ENCODE data around the gene CTSZ. TPM values are rescaled to one million over a fixed set of nuclear protein-coding genes. Genes with fewer than 3 reads are reported as not detected.

CTSZ gene
- polyA plus RNA-seq (2012; ENCODE audit: low read depth, missing spikeins): 190 TPM

DNA sequence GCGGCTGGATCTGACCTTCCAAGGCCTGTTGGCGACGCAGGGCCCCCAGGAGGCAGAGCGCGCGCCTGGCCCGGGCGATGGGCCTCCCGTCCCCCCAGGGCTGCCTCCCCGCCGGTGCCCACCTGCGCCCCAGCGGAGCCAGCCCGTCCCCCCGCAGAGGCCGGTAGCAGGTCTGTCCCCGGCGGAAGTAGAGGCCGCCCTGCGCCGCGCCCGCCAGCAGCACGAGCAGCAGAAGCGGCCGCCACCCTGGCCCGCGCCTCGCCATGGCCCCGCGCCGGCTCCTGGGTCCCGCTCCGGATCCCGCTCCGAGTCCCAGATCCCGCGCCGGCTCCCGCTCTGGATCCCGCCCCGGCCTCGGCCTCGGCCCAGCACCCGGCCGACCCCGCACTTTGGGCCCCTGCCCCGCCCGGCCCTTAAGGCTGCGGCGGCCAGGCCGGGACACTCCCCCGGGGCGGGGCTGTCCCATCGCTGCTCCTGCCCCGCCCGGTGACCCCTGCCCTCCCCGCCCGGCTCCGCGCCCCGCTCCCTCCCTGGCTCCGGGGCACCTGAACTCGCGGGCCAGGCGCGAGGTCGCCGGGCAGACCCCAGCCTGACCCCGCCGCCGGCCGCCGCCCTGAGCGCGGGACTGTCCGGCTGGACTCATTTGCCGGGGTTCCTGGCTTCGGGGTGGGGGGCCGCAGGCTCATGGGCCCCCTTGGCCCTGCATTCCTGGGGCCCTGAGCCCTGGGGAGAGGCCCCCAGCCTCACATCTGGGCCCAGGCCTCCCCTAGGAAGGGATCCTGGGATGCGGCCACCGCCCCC is at the start of gene CTSZ:
CTSZ (minus strand) TSS at position 391 of the 801 bp plus-strand sequence; CDS start at position 265, 126 bp downstream.
- TF ChIP-seq SPI1 (IDR thresholded peaks at IDR 0.05; ENCODE audit: low read depth, low read length) (no peak), PAX5 (IDR thresholded peaks at IDR 0.05; ENCODE audit: insufficient read depth, low read length, severe bottlenecking) (no peak), POLR2A (IDR thresholded peaks at IDR 0.05; ENCODE audit: low read depth, low read length) (peak; percentile 62), POLR2AphosphoS5 (IDR thresholded peaks at IDR 0.05; ENCODE audit: low read depth, low read length) (peak; percentile 74), POU2F2 (IDR thresholded peaks at IDR 0.05; ENCODE audit: low read depth, low read length) (peak; percentile 47), TAF1 (IDR thresholded peaks at IDR 0.05; ENCODE audit: low read depth, low read length) (no peak; the same call in 1 of the 2 replicates)
- DNase-seq (ENCODE audit: insufficient read length, low spot score): peak; percentile 61
- peak; percentile 40 for FAIRE-seq

DNA sequence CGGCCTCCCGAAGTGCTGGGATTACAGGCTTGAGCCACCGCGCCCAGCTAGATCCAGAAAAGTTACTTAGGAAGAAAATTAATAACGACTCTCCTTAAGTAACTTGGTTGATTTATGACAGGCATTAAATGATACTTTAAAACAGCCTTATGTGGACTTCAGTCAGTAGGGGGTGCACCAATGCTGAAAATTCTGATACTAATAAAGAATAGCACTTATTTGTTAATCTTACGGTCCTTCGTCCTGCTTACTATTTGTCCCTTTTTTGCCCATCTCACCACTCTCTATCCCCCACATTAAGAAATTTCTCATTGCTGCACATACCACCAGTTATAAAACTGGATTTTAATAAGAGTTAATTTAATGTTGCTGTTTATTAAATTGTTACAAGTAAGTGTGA is 48.2 kb upstream of the CTSZ start:
- DNase-seq (ENCODE audit: insufficient read length, low spot score) (no peak), FAIRE-seq (no peak)
- TF ChIP-seq POLR2AphosphoS5 (IDR thresholded peaks at IDR 0.05; ENCODE audit: low read depth, low read length) (no peak), POLR2A (IDR thresholded peaks at IDR 0.05; ENCODE audit: low read depth, low read length) (no peak), TAF1 (IDR thresholded peaks at IDR 0.05; ENCODE audit: low read depth, low read length) (no peak), PAX5 (IDR thresholded peaks at IDR 0.05; ENCODE audit: insufficient read depth, low read length, severe bottlenecking) (no peak), SPI1 (IDR thresholded peaks at IDR 0.05; ENCODE audit: low read depth, low read length) (no peak), POU2F2 (IDR thresholded peaks at IDR 0.05; ENCODE audit: low read depth, low read length) (no peak)

DNA sequence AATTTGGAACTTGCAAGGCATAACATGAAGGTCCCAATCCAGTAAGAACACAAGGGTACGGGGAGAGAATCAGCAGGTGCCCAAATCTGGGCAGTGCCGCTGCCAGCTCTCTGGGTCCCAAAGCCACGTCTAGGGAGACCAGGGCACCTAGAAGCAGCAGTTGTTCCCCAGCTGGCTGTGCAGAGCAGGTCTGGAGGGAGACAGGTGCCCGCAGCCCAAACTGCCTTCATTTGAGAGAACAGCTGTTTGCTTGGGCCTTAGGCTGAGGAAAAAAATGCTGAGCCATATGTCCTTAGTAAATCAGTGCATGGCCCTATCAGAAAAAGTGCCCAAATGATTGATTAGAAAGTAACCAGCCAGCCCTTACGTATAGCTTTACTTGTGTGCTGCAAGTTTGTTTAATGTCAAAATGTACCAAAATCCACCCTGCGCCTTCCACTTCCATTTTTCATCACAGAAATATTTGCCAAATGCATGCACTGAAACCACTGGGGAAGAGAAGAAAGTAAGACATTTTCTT is 44.7 kb upstream of the CTSZ start:
- no peak for TF ChIP-seq POU2F2 (IDR thresholded peaks at IDR 0.05; ENCODE audit: low read depth, low read length)
- TF ChIP-seq POLR2A (IDR thresholded peaks at IDR 0.05; ENCODE audit: low read depth, low read length): no peak
- TF ChIP-seq POLR2AphosphoS5 (IDR thresholded peaks at IDR 0.05; ENCODE audit: low read depth, low read length): no peak
- TF ChIP-seq TAF1 (IDR thresholded peaks at IDR 0.05; ENCODE audit: low read depth, low read length): no peak
- no peak for TF ChIP-seq PAX5 (IDR thresholded peaks at IDR 0.05; ENCODE audit: insufficient read depth, low read length, severe bottlenecking)
- no peak for TF ChIP-seq SPI1 (IDR thresholded peaks at IDR 0.05; ENCODE audit: low read depth, low read length)
- no peak for FAIRE-seq
- DNase-seq (ENCODE audit: insufficient read length, low spot score): no peak

DNA sequence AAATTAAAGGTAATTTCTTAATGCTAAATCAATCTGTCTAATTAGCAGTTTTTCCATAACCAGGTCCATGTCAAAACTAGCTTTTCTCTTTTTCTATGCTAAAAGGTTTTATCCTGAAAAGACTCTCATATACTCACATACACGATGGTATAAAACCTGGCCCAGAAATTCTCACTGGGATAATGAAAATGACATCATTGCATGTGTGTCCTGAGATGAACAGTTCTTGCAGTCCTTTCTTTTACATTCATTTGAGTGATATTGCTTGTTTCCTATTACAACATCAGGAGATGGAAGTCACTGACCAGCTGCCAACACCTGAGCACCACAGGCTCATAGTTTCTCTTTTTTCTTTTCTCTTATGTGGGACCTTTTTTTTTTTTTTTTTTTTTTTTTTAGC is 43.4 kb upstream of the CTSZ start:
- TF ChIP-seq POU2F2 (IDR thresholded peaks at IDR 0.05; ENCODE audit: low read depth, low read length): no peak
- TF ChIP-seq PAX5 (IDR thresholded peaks at IDR 0.05; ENCODE audit: insufficient read depth, low read length, severe bottlenecking): no peak
- TF ChIP-seq TAF1 (IDR thresholded peaks at IDR 0.05; ENCODE audit: low read depth, low read length): no peak
- no peak for TF ChIP-seq POLR2A (IDR thresholded peaks at IDR 0.05; ENCODE audit: low read depth, low read length)
- no peak for TF ChIP-seq SPI1 (IDR thresholded peaks at IDR 0.05; ENCODE audit: low read depth, low read length)
- no peak for TF ChIP-seq POLR2AphosphoS5 (IDR thresholded peaks at IDR 0.05; ENCODE audit: low read depth, low read length)
- FAIRE-seq (no peak), DNase-seq (ENCODE audit: insufficient read length, low spot score) (no peak)

DNA sequence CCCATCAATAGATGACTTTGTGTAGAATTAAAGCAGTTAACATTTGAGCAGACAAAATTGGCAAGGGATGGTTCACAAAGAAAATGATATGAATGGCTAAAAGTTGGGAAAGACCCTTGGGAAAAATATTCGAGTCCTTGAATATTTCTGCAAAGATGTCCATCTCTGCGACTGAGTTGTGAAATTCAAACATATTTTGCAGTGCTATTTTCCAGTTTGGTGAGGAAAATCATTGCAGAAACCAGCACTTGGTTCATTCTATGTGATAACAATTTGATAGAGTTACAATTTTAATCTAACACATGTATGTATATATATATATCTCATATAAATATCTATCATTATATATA is 41.6 kb upstream of the CTSZ start:
- FAIRE-seq: no peak
- TF ChIP-seq POLR2A (IDR thresholded peaks at IDR 0.05; ENCODE audit: low read depth, low read length): no peak
- TF ChIP-seq TAF1 (IDR thresholded peaks at IDR 0.05; ENCODE audit: low read depth, low read length): no peak
- no peak for TF ChIP-seq SPI1 (IDR thresholded peaks at IDR 0.05; ENCODE audit: low read depth, low read length)
- no peak for TF ChIP-seq POLR2AphosphoS5 (IDR thresholded peaks at IDR 0.05; ENCODE audit: low read depth, low read length)
- no peak for TF ChIP-seq POU2F2 (IDR thresholded peaks at IDR 0.05; ENCODE audit: low read depth, low read length)
- TF ChIP-seq PAX5 (IDR thresholded peaks at IDR 0.05; ENCODE audit: insufficient read depth, low read length, severe bottlenecking): no peak
- no peak for DNase-seq (ENCODE audit: insufficient read length, low spot score)

DNA sequence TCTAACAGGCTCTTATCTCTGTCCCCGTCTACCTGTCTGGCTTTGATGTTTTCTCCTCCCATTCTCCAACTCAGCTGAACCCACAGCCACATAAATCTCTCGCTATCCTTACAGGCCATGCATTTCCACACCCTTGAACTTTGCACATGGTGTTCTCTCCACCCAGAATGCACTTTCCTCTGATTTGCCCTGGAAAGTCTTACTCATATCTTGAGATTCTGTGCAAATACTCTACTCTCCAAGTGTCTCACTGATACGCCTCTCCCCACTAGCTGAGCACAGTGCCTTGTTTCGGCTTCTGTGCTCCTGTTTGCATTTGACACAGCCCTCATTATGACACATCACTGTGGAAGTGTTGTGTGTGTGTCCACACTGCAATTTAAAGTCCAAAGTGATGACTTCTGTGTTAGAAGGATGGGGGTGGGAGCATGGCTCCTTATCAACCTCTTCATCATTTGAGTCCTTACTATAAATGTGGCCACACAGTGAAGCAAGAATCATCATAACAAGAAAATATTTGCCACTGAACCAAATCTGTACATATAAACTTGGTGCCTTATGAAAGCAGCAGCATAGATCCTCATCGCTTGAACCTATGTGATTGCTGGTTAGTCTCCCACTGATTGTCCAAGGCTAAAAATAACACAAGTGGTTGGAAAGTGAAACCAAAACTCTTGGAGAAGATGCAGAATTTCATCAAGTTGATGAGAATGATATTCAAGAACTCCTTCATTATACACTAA is 41.1 kb upstream of the CTSZ start:
- TF ChIP-seq SPI1 (IDR thresholded peaks at IDR 0.05; ENCODE audit: low read depth, low read length): no peak
- no peak for TF ChIP-seq TAF1 (IDR thresholded peaks at IDR 0.05; ENCODE audit: low read depth, low read length)
- TF ChIP-seq PAX5 (IDR thresholded peaks at IDR 0.05; ENCODE audit: insufficient read depth, low read length, severe bottlenecking): no peak
- no peak for TF ChIP-seq POLR2A (IDR thresholded peaks at IDR 0.05; ENCODE audit: low read depth, low read length)
- no peak for TF ChIP-seq POLR2AphosphoS5 (IDR thresholded peaks at IDR 0.05; ENCODE audit: low read depth, low read length)
- TF ChIP-seq POU2F2 (IDR thresholded peaks at IDR 0.05; ENCODE audit: low read depth, low read length): no peak
- FAIRE-seq (no peak), DNase-seq (ENCODE audit: insufficient read length, low spot score) (no peak)

DNA sequence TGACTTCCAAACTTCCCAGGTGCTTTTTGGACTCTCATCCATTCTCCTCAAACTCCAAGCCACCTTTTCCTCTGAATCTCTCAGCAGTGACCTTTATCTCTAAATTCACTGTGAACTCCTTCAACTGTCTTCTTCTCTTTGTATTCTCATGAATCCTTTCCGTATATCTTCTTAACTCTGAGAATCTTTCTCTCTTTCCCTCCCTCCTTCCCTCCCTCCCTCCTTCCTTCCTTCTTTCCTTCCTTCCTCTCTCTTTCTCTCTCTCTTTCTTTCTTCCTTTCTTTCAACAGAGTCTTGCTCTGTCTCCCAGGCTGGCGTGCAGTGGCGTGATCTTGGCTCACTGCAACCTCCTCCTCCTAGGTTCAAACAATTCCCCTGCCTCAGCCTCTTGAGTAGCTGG is 39.8 kb upstream of the CTSZ start:
- no peak for DNase-seq (ENCODE audit: insufficient read length, low spot score)
- TF ChIP-seq POLR2A (IDR thresholded peaks at IDR 0.05; ENCODE audit: low read depth, low read length) (no peak), POLR2AphosphoS5 (IDR thresholded peaks at IDR 0.05; ENCODE audit: low read depth, low read length) (no peak), SPI1 (IDR thresholded peaks at IDR 0.05; ENCODE audit: low read depth, low read length) (no peak), TAF1 (IDR thresholded peaks at IDR 0.05; ENCODE audit: low read depth, low read length) (no peak), PAX5 (IDR thresholded peaks at IDR 0.05; ENCODE audit: insufficient read depth, low read length, severe bottlenecking) (no peak), POU2F2 (IDR thresholded peaks at IDR 0.05; ENCODE audit: low read depth, low read length) (no peak)
- no peak for FAIRE-seq

DNA sequence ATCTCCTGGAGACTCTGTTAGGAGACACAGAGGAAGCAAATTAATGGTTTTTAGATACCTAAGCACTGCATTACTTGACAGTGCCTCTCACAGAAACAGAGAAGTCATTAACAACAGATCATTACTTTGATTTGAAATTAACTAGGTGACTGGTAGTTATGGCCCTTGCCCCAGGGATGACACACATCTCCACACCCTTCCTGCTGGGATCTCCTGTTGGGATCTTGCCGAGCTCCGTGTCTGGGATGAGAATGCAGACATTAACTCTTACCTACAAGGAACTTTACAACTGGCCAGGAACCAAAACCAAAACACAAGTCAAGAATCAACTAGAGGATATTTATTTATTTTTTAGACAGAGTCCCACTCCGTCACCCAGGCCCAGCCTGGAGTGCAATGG is 37.7 kb upstream of the CTSZ start:
- TF ChIP-seq POLR2AphosphoS5 (IDR thresholded peaks at IDR 0.05; ENCODE audit: low read depth, low read length): no peak
- TF ChIP-seq POU2F2 (IDR thresholded peaks at IDR 0.05; ENCODE audit: low read depth, low read length): no peak
- no peak for TF ChIP-seq SPI1 (IDR thresholded peaks at IDR 0.05; ENCODE audit: low read depth, low read length)
- TF ChIP-seq PAX5 (IDR thresholded peaks at IDR 0.05; ENCODE audit: insufficient read depth, low read length, severe bottlenecking): no peak
- TF ChIP-seq POLR2A (IDR thresholded peaks at IDR 0.05; ENCODE audit: low read depth, low read length): no peak
- no peak for TF ChIP-seq TAF1 (IDR thresholded peaks at IDR 0.05; ENCODE audit: low read depth, low read length)
- FAIRE-seq (no peak), DNase-seq (ENCODE audit: insufficient read length, low spot score) (no peak)

DNA sequence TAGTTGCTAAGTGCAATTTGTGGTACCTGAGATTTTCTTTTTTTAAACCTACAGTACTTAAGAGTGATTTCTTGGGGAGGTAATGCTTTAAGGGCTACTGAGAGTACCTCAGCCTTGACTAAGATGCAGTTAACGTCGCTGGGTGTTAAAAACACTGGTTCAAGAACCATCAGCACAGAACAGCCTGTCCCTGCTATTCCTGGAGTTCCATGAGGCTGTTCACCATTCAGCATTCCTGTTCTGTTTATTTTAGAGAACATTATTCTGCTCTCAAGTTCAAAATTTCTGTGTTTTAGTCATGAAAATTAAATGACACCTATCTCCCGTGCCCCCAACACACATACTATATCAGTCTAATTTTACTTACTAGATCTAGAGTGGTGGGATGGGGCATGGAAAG is 37.2 kb upstream of the CTSZ start:
- FAIRE-seq (no peak), DNase-seq (ENCODE audit: insufficient read length, low spot score) (no peak)
- no peak for TF ChIP-seq SPI1 (IDR thresholded peaks at IDR 0.05; ENCODE audit: low read depth, low read length)
- no peak for TF ChIP-seq PAX5 (IDR thresholded peaks at IDR 0.05; ENCODE audit: insufficient read depth, low read length, severe bottlenecking)
- no peak for TF ChIP-seq POU2F2 (IDR thresholded peaks at IDR 0.05; ENCODE audit: low read depth, low read length)
- TF ChIP-seq POLR2AphosphoS5 (IDR thresholded peaks at IDR 0.05; ENCODE audit: low read depth, low read length): no peak
- no peak for TF ChIP-seq POLR2A (IDR thresholded peaks at IDR 0.05; ENCODE audit: low read depth, low read length)
- no peak for TF ChIP-seq TAF1 (IDR thresholded peaks at IDR 0.05; ENCODE audit: low read depth, low read length)
